Hepatocyte (in vitro differentiated cells): ENCODE measurements around the gene TACO1.

Experiments
- EZH2 ChIP-seq: fragments of 200-600 bp; sonication (generic); IDR thresholded peaks from 2 replicates; pipeline ENCODE4 v1.6.1; 2016; ENCODE audit warnings: antibody characterized with exemption, mild to moderate bottlenecking, borderline replicate concordance
- EZH2phosphoT487 ChIP-seq: fragments of 200-600 bp; sonication (generic); IDR thresholded peaks from one replicate; pipeline ENCODE4 v1.6.1; 2018; ENCODE audit warnings: antibody characterized with exemption, mild to moderate bottlenecking, low read depth, moderate library complexity; ENCODE audit not compliant: unreplicated experiment, severe bottlenecking
- TF ChIP-seq, protein P1 (sequence below): fragments of 200-600 bp; sonication (generic); IDR thresholded peaks from 2 replicates; pipeline ENCODE4 v1.5.1; 2016; ENCODE audit warnings: antibody characterized with exemption, mild to moderate bottlenecking; ENCODE audit not compliant: poor library complexity

- TF ChIP-seq, protein P1, sequence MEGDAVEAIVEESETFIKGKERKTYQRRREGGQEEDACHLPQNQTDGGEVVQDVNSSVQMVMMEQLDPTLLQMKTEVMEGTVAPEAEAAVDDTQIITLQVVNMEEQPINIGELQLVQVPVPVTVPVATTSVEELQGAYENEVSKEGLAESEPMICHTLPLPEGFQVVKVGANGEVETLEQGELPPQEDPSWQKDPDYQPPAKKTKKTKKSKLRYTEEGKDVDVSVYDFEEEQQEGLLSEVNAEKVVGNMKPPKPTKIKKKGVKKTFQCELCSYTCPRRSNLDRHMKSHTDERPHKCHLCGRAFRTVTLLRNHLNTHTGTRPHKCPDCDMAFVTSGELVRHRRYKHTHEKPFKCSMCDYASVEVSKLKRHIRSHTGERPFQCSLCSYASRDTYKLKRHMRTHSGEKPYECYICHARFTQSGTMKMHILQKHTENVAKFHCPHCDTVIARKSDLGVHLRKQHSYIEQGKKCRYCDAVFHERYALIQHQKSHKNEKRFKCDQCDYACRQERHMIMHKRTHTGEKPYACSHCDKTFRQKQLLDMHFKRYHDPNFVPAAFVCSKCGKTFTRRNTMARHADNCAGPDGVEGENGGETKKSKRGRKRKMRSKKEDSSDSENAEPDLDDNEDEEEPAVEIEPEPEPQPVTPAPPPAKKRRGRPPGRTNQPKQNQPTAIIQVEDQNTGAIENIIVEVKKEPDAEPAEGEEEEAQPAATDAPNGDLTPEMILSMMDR, result no peak
- no peak for TF ChIP-seq EZH2phosphoT487
- no peak for TF ChIP-seq EZH2
These were observed 23.3 kb downstream of the TACO1 start for GRCh38 chr17:63623786-63624530.
